CD4-positive, alpha-beta T cell treated with Interferon alpha-2 for 1 hour (primary cell): Measurements from ENCODE around the gene RTF2.
"Not testable (repeated sequence)": the region's sequence is repeated elsewhere in the genome, so short reads cannot be mapped to it uniquely, and the experiment has no call there.

ENCODE experiments used
- DNase-seq, 2 donors: peaks; one replicate each; pipeline ENCODE4 v3.0.0-alpha.2; 2020 to 2022

Gene RTF2

DNA sequence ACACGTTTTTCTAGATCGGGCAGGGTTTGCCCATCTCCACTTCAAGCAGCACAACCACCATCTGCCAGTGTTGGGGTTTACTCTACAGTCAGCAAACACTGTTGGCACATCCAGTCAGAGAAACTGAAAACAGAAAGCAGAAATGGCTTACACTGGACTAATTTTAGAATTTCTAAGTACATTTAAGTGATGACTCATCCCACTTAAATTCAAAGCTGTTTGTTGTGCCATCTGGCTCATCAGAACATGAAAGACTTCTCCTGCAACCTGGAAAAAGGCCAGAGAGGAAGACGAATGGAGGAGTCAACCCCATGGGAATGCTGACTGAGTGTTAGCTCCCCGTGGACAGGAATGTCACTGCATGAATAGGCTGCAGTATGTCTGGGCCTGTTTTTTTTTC is 86.4 kb downstream of the RTF2 start:
- no peak for DNase-seq

DNA sequence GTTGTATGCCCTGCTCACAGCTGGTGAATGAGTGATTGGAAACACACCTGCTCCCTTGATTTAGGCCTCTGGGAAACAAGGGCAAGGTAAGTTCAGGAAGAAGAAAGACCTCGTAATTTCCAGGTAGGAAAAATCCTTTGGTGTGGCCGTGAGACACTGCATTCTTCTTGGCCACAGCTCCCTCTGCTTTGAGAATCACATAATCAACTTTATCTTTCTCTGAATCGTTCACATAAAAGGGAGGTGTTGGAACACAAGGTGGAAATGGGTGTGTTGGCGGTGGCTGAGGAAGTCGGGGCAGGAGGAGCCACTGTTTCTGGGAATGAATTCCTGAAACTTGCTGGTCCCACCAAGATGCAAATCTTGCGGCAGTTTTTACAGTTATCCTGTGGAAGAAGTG is 90.5 kb downstream of the RTF2 start:
- no peak for DNase-seq

DNA sequence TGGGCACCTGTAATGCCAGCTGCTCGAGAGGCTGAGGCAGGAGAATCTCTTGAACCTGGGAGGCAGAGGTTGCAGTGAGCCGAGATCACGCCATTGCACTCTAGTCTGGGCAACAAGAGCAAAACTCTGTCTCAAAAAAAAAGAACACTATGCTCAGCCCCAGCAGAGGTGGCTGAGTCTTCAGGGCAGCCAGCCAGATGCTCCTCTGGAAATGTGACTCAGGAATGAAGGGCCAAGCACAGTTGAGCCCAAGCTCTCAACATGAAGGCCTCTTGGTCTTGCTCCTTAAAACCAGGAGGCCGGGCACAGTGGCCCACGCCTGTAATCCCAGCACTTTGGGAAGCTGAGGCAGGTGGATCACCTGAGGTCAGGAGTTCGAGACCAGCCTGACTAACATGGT is 96.1 kb downstream of the RTF2 start:
- DNase-seq = not testable (repeated sequence)

DNA sequence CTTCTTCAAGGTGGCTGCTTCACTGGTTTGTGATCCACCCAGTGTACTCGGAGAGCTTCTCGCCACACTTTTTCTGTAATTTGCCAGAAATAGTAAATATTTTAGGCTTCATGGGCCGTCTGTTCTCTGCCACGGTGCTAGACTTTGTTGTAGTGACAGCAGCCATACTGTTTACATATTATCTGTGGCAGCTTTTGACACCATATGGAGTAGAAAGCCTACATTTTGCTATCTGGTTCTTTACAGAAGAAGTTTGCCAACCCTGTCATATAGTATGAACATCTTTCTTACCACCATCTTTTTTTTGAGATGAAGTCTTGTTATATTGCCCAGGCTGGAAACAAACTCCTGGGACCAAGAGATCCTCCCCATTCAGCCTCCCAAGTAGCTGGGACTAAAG is 97.1 kb downstream of the RTF2 start:
- DNase-seq = no peak

DNA sequence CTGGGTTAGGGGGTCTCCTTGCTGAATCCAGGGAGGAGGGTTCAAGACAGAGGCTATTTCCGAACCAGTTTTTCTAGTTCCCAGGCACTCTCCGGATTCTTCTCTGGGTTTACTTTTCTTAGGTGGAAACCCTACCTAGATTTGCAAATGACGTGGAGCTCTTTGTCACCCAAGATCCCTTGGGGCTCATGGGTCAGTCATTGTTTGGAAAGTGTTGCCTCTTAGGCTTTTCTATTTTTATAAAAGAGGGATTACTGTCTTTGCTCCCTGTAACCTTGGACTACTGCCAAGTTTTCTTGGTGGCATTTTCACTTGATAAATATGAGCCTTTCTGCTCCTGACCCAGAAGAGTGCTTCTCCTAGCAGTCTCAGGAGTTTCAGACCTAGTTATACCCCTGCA is 98.2 kb downstream of the RTF2 start:
- no peak for DNase-seq
